NCI-H1092 (cell line): ENCODE measurements around the gene PTGES3L.
"Not testable (repeated sequence)": the region's sequence is repeated elsewhere in the genome, so short reads cannot be mapped to it uniquely, and the experiment has no call there.

Experiments used
- DNase-seq: peaks from one replicate; lab custom pipeline; 2025; lab: John Stamatoyannopoulos, UW

Gene PTGES3L

DNA sequence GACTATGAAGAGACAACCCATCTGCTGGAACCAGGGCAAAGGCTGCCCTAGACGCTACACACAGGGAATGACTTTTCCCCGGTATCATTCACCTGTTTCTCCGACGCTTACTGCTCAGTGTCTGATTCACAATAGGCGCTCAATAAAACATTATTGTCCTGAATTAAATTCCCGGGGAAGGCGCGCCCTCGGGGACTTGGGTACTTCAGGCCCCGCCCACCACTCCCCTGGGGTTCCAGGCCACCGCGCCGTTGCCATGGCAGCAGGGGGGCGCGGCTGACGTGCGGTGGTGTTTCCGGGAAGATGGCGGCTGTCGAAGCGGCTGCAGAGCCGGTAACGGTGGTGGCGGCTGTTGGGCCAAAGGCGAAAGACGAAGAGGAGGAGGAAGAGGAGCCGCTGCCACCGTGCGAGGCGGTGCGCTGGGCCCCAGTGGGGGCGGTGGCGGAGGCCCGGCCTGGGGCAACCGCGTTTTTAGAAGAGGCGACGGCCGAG, 440 bp upstream of the PTGES3L start, which contains the start of gene RUNDC1:
Gene RUNDC1, plus strand, starts transcription at position 292 of the 492 bp plus-strand sequence. Its CDS starts 12 bp downstream, at position 304.
- DNase-seq, result peak; percentile 89

DNA sequence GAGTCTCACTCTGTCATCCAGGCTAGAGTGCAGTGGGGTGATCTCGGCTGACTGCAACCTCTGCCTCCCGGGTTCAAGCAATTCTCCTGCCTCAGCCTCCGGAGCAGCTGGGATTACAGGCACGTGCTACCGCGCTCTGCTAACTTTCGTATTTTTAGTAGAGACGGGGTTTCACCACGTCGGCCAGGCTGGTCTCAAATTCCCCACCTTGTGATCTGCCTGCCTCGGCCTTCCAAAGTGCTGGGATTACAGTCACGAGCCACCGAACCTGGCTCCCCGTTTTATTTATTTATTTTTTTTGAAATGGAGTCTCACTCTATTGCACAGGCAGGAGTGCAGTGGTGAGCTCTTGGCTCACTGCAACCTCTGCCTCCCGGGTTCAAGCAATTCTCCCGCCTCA, 4.2 kb downstream of the PTGES3L start:
- not testable (repeated sequence) for DNase-seq

DNA sequence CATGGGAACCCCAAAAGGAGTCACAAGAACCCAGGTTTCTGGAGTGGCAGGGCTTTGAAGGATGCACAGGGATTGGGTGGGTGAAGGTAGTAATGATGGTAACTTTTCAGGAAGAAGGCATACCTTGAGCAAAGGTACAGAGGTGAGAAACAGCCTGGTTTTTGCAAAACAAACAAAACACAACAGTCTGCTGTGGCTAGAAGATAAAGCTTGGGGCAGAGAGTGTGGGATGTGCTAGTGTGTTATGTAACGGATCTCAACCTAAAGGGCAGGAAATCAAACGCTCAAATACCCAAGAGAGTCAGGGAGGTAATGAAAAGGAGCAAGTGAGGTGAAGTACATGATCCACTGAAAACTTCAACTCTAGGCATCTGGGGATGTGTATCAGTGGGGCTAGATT, 4.6 kb downstream of the PTGES3L start:
- no peak for DNase-seq

DNA sequence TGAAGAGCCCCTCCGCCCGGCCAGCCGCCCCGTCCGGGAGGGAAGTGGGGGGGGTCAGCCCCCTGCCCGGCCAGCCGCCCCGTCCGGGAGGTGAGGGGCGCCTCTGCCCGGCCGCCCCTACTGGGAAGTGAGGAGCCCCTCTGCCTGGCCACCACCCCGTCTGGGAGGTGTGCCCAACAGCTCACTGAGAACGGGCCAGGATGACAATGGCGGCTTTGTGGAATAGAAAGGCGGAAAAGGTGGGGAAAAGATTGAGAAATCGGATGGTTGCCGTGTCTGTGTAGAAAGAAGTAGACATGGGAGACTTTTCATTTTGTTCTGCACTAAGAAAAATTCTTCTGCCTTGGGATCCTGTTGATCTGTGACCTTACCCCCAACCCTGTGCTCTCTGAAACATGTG, 6.6 kb downstream of the PTGES3L start:
- not testable (repeated sequence) for DNase-seq

DNA sequence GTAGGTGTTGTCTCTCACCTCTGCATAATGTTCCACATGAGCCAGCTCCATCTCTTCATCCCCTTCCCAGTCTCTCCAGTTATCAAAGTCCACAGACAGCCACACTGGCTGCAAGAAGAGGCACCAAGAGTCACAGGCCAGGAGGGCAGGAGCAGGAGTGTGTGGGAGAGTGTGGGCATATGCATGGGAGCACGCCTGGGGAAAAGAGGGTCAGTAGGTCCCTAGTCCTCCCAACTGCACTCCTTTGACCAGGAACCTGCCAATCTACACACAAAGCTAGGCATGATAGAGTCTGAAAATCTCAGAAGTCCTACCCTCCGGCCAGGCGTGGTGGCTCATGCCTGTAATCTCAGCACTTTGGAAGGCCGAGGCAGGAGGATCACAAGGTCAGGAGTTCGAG, 8.3 kb downstream of the PTGES3L start:
- no peak for DNase-seq

DNA sequence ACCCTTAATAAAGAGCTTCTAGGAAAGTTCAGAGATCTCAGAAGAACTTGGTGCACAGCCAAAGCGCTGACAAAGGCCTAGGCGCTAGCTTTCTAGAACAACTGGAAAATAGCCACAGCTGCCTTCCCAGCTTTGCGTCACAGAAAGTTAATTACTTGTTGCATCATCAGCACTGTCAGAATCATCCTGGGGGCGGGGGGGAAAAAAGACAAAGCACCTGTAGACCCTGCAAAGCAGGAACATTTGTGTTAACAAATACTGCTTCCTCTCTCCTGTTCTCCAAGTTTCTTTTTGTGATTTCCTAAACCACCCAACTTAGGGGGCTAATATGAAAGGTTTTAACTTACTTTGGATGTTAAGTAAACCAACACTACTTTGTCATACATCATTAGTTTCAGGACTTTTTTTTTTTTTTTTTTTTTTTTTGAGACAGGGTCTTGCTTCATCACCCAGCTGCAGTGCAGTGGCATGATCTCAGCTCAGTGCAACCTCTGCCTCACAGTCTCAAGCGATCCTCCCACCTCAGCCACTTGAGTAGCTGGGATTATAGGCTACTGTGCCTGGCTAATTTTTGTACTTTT, 10.8 kb downstream of the PTGES3L start:
- DNase-seq, result no peak

DNA sequence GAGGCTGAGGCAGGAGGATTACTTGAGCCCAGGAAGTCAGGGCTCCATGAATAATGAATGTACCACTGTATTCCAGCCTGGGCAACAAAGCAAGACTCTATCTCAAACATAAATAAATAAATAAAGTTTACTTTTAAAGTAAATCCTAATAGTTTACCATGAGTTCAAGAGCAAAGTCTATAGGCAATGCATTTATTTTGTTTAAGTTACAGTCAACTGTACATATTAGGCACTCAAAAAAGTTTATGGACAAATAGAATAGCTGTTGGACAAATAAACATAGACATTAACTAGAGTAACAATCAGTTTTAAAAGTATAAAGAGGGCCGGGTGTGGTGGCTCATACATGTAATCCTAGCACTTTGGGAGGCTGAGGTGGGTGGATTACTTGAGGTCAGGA, 12.0 kb downstream of the PTGES3L start:
- no peak for DNase-seq

DNA sequence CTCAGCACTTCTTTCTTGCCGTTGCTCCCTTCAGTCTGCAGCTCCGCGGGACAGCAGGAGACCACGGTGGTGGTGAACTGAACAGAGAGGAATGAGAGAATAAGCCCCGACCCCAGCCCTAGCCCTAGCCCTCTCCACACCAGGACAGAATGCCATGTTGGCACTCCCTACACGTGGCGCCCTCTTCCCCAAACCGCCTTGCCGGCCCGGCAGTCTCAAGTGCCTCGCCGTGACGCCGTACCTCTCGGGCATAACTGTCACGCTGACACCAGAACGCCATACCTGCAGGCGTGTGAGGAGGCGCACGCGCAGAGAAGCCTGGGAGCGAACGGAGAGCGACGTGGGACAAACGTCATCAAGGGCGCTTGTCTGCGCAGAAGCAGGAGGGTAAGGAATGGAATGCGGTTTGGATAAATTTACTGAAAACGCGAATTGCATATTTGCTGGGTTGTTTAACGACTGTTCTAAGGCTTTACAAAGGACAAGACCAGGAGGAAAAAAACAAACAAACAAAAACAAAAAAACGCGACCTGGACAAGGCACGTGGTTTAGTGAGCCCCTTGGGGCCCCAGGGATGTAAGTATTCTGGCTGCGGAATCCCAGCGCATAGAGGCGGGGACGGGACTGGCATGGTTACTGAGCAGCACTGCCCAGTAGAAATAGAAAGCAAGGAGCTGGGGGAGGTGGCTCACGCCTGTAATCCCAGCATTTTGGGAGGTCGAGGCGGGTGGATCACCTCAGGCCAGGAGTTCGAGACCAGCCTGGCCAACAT, 15.5 kb downstream of the PTGES3L start, which contains the start of gene AARSD1:
Gene AARSD1, minus strand, starts transcription at position 294 of the 772 bp plus-strand sequence. Its CDS starts 14 bp downstream, at position 280.
- peak; percentile 90 for DNase-seq

DNA sequence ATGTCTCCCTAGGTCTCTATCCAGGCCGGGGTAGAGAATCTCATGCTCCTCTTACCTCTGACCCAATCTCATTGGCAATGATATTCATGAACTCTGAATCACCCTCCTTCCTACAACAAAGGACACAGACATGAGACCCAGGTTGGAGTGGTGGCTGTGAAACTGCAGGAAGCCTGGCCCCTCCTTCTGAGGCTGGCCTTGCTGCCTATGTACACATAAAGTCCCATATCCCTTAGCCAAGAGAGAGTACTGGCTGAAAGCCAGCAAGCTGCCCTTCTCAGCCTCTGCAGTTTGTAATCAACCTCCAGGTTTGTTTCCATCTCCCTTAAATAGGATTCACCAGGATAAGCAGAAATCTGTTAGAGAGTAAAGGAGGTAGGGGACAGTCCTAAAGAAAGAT, 26.2 kb downstream of the PTGES3L start:
- no peak for DNase-seq

DNA sequence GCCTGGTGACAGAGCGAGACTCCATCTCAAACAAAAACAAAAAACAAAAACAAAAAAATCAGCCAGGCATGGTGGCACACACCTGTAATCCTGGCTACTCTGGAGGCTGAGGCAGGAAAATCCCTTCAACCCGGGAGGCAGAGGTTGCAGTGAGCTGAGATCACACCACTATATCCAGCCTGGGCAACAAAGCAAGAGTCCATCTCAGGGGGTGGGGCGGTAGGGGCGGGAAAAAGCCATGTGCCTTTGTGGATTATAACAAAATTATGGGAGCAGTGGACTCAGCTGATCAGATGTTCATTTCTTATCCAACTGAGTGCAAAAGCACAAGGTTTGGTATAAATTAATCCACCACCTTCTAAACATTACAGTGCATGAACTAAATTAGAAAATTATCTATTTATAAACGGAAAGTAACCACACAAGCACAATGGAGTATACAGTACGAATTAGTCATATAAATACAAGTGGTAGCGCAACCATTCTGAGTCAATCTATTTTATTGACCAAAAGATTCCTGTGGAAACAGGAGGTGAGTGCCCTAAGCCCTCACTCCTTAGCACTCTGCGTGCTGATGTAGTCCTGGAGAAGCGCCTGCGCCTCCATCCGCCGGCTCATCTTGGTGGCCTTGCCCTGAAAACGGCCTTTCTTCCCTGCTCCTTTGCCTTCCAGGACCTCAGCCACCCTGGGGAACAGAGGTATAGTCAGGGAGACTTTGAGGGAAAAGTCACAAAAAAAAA, 29.7 kb downstream of the PTGES3L start:
- no peak for DNase-seq

DNA sequence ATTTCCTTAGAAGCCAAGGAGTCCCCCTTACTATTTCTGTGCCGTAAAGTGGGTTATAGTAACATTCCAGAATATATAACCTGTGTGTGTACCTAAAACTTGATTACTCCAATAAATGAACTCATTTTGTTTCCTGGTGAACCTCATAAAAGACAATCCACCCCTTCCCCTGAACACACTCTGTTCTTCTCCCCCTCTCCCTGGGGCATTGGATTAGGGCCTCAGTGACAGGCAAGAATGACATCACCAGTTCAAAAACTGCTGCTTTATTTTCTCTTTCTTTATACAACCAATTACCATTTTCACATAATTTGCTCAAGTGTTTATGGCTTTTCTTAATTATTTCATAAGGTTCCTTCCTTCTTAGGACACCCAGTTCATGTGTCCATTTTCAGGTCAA, 33.1 kb downstream of the PTGES3L start:
- no peak for DNase-seq

DNA sequence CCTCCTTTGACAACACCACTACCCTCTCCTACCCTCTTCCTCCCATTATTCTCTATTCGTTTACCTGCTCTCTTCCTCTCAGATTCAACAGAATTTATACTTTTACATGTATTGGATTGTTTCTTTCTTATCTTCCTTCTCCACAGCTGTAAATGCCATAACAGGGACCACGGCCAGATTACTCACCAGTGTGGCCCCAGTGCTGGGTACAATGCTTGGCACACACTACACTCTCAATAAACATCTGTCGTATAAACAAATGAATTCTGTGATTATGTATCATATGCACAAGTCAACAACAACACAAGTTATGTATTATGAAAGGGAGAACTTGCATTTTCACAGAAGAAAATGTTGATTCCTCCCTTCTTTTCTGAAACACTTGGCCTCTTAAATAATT, 35.7 kb downstream of the PTGES3L start:
- no peak for DNase-seq

DNA sequence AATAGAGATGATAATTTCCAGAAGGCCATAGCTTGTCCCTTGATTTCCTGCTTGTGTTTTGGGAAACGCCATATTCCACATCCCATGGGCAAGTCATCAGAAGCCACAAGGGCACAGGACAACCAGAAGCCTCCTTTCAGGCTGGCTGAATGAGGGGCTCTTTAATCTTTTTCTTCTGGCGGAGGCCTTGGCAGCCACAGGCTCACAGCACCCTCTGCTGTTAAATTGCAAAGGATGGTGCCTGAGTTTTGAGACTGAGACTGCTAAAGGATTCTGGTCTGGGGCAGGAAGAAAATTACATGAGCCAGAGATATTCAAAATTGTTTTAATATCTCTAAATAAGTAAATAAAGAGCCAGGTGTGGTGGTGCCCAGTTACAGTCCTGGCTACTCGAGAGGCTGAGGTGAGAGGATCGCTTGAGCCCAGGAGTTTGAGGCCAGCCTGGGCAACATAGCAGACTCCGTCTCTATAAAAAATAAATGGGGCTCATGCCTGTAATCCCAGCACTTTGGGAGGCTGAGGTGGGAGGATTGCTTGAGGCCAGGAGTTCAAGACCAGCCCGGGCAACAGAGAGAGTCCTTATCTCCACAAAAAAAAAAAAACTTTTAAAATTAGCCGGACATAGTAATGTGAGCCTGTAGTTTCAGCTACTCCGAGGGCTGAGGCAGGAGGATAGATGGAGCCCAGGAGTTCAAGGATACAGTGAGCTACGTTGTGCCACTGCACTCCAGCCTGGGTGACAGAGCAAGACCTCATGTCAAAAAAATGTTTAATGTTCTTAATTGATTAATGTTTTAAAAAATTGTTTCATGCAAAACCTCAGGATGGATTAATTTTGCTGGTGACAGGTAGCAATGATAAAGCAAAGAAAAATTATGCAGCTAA, 41.9 kb downstream of the PTGES3L start:
- peak; percentile 60 for DNase-seq

DNA sequence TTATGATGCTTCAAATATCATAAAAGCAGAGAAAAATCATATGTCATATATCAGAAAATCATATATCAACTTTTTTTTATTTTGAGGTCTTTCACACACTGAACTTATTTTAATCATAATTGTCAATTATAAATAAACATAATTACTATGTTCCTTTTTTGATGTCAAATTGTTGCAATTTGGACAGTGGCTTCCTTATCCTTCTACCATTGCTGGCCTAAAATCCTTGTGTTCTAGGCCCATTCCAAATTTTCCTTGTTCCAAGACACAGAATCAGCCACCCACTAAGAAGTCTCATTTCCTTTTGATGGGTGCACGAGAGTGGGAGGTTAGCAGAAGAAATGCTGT, 50.4 kb downstream of the PTGES3L start:
- no peak for DNase-seq

DNA sequence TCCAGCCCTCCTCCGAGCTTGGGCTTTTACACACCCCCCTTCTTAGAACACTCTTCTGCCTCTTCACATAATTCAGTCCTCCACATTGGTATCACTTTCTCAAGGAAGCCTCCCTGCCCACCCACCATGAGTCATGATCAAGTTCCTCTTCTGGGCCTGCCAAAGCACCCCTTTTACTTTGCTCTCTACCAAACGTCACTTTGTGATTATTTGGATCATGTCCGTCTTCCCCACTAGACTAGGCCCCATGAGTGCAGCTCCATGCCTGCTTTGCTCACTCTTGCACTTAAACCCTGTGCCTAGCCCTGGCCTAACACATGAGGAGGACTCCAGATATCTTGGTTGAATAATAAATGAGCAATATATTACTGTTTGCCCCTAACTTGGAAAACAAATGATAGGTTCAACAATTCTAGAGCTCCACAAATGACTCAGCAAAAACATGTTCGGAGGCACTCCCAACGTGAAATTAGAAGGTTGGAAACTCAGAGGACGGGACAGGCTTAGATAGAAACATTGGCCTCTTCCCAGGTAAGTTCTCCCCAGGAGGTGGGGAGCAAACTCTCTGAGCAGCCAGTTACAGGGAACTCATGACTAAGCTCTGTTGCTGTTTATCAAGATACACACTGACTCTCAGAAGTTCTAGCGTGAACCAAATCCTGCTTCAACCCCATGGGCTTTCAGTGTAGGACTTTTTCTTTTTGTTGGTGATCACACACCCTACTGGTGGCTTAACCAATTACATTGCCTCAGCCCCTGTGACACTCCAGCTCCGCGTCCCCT, 51.0 kb downstream of the PTGES3L start:
- DNase-seq, result peak; percentile 36

DNA sequence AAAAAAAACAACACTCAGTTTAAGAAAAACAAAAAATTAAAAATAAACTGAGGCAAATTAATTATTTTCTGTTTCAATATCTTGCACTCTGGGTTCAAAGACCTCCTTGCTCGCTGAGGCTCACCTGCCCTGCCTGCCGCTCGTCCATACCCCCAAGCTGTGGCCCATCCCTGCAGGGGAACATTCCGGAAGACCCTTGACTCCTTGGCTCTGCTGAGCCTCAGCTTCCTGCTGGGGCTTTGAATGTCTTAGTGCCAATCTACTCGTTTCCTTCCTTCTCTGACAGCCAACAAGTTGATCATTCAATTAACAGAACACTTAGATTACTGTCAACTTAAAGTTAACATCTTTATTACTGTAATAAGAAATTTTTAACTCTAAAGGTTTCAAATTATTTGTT, 55.0 kb downstream of the PTGES3L start:
- no peak for DNase-seq

DNA sequence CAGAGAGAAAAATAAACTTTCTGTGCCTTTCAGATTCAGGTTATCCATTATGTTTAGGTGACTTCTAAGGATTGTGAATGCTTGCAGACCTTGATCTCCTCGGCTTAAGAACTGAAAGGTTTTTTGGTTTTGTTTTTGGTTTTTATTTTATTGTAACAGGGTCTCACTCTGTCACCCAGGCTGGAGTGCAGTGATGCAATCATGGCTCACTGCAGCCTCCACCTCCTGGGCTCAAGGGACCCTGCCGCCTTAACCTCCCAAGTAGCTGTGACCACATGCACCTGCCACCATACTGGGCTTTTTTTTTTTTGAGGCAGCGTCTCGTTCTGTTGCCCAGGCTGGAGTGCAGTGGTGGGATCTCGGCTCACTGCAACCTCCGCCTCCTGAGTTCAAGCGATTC, 56.4 kb downstream of the PTGES3L start:
- not testable (repeated sequence) for DNase-seq

DNA sequence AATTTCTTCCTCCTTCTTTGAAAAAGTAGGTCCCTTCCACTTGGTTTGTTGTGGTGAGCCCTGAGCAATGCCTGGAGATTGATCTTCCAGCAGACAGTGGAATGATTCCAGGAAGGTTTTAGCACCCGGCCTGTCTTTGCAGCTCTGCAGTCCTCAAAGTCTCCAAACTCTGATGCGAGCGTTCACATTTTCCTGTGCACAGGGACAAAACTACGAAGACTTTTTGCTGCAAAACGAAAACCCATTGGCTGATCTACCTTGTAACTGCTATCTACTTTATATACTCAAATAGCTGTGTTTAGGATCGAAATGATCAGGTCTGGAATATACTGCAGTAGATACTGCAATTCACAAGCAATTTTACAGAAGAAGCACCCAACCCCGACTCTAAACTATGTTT, 57.6 kb downstream of the PTGES3L start:
- DNase-seq, result no peak

DNA sequence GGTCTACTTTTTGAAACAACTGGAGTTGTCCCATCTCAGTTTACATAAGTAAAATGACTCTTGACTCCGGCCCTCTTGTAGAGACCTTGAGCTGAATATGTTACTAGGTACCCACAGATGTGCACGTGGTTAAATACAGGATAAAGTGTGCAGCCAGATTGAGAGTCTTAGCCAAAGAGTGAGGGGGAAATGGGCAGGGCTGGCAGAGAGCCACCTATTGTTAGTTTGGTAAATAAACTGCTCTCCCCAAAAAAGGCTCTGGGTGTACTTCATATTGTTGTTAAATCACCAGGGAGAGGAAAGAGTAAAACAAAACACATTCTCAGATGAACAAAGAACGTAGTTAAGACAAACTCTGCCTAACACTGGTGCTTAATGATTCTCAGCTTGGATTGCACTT, 59.0 kb downstream of the PTGES3L start:
- peak; percentile 34 for DNase-seq

DNA sequence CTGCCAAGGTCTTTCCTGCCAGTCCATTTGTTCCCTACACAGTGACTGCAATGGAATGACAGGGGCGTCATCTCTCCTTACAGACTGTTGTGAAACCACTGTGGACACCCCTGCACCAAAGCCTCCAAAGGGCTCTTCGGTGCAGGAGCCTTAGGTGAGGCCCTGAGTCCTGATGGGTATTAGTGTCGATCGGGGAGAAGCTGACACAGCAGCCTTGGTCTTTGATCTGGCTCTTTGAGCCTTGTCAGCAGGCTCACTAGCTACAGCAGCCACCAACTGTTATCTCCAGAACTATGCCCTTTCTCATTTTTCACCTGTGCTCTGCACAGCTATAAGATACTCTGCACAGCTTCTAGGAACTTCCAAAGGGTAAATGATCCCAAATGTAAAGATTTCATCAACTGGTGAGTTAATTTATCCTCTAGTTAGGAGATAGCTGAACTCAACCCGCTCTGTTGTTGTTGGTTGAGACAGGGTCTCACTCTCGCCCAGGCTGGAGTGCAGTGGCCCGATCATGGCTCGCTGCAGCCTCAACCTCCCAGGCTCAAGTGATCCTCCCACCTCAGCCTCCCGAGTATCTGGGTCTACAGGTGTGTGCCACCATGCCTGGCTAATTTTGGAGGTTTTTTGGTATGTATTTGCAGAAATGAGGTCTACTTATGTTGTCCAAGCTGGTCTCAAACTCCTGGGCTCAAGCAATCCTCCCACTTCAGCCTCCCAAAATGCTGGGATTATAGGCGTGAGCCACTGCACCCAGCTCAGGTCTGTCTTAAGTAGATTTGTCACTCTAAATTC, 59.6 kb downstream of the PTGES3L start:
- no peak for DNase-seq
